ENCODE data around the gene NIT1. TPM values are rescaled to one million over a fixed set of nuclear protein-coding genes. Genes with fewer than 3 reads are reported as not detected.

Gene NIT1
- total RNA-seq, 1 experiment from 2014 or later: 39.6 TPM

DNA sequence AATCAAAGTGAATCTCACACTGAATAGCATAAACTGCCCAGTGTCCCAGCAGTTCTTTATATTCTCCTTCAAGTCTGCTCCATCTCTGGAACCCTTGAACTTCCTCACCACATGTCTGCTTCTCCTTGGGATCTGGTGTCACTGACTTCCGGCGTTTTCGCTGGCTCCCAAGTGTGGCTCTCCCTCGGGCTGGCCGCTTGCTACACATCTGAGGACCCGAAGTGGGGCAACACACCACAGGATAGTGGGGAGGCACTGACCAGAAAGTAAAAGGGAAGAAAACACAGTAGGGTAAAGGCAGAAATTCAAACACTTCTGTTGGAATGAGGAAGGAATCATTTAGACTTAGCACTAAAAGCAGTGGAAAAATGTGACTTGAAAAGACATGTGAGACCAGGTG, 5.1 kb downstream of the NIT1 start:
- no peak overlapping the region for H3K4me3 Mint-ChIP-seq
- peaks cover 9% of the 10 kb centered on the region for H3K23me2 ChIP-seq (ENCODE audit: insufficient read length, low read depth, low read length, poor library complexity, severe bottlenecking)
- H3T11ph ChIP-seq (ENCODE audit: low read length): no peak overlapping the region
- no peak overlapping the region for H2AFZ ChIP-seq (ENCODE audit: low read length)
- H3K27me3 Mint-ChIP-seq (ENCODE audit: low read depth): no peaks in the 10 kb centered on the region
- no peak overlapping the region for H4K5ac ChIP-seq (ENCODE audit: insufficient read length, low read depth, low read length)
- peaks cover 14 to 18% of the 10 kb centered on the region in 2 experiments for H3K4me1 Mint-ChIP-seq
- no peak overlapping the region for H3K23ac ChIP-seq (ENCODE audit: insufficient read length, low read depth, low read length)
- H3K79me2 ChIP-seq (ENCODE audit: insufficient read depth, low read length): no peaks in the 10 kb centered on the region
- no peak overlapping the region for H3K27ac ChIP-seq (ENCODE audit: insufficient read length, low read depth, low read length)
- no peak overlapping the region for H3K4me2 ChIP-seq (ENCODE audit: insufficient read depth, insufficient read length, low read length)
- H3K14ac ChIP-seq (ENCODE audit: insufficient read depth, low read length): no peak overlapping the region
- no peak overlapping the region for H2AK5ac ChIP-seq (ENCODE audit: insufficient read length, low read length)
- H3K4me1 ChIP-seq (ENCODE audit: insufficient read depth, low read length): peaks cover 5% of the 10 kb centered on the region; the same call in 1 of the 2 replicates
- no peak overlapping the region for H2BK20ac ChIP-seq (ENCODE audit: low read depth, low read length, poor library complexity, severe bottlenecking)
- H3K9me3 Mint-ChIP-seq: no peaks in the 10 kb centered on the region
- H4K20me1 ChIP-seq (ENCODE audit: control insufficient read depth, insufficient read depth, insufficient read length): no peaks in the 10 kb centered on the region
- no peak for DNase-seq
- no peaks in the 10 kb centered on the region for H3K79me1 ChIP-seq (ENCODE audit: insufficient read depth, low read depth, low read length, poor library complexity, severe bottlenecking)
- no peak for TF ChIP-seq CTCF (conservative IDR thresholded peaks at IDR 0.05)
- H3K27ac Mint-ChIP-seq: no peak overlapping the region; a peak in 1 of 7 replicates
- no peak overlapping the region for H4K91ac ChIP-seq (ENCODE audit: insufficient read length, low read depth, low read length)
- no peak overlapping the region for H2BK12ac ChIP-seq (ENCODE audit: insufficient read length, low read depth, low read length)
- no peak overlapping the region for H3K4ac ChIP-seq (ENCODE audit: low read depth, low read length)
- no peak overlapping the region for H3K56ac ChIP-seq (ENCODE audit: insufficient read length, low read depth, low read length)
- H3K9me3 ChIP-seq (ENCODE audit: control insufficient read depth, low read depth, low read length): no peaks in the 10 kb centered on the region
- no CpG with 5 or more reads among the region's 6 CpGs for WGBS (ENCODE audit: extremely low coverage, insufficient read length, low lambda C conversion rate)
- H2BK15ac ChIP-seq (ENCODE audit: low read depth, low read length): no peak overlapping the region
- H3K36me3 Mint-ChIP-seq (ENCODE audit: insufficient read depth in 1 of 3, low read depth in 3 of 3): peaks cover 40 to 81% (median 77%) of the 10 kb centered on the region in 3 experiments; a peak in 6 of 7 replicates
- H2BK5ac ChIP-seq (ENCODE audit: insufficient read length, low read length): no peak overlapping the region
- no peak overlapping the region for H3K18ac ChIP-seq (ENCODE audit: insufficient read length, low read depth, low read length)
- no peak overlapping the region for H3K9ac ChIP-seq (ENCODE audit: extremely low read depth, insufficient read length, low read length)
- H4K8ac ChIP-seq (replicated peaks; ENCODE audit: insufficient read length, low read depth, low read length): no peak overlapping the region
- H3K27me3 ChIP-seq (ENCODE audit: insufficient read depth, low read length): no peaks in the 10 kb centered on the region
- no peak overlapping the region for H2BK120ac ChIP-seq (ENCODE audit: low read depth, low read length, poor library complexity, severe bottlenecking)
